ENCODE measurements around the gene KCNF1.

The KCNF1 gene

GRCh38 chr2:10880586-10881321, 31.0 kb upstream of the KCNF1 start:
- no peak for DNase-seq

- no peak for DNase-seq
These were observed 29.2 kb upstream of the KCNF1 start for GRCh38 chr2:10882568-10882967.

GRCh38 chr2:10883066-10883465, 28.7 kb upstream of the KCNF1 start:
- no peak for DNase-seq

- DNase-seq = no peak
These were observed 27.8 kb upstream of the KCNF1 start for GRCh38 chr2:10883801-10884478.

GRCh38 chr2:10884574-10884975, 27.2 kb upstream of the KCNF1 start:
- DNase-seq = no peak

- no peak for DNase-seq
These were observed 26.5 kb upstream of the KCNF1 start for GRCh38 chr2:10885094-10885860.

- no peak for DNase-seq
These were observed 24.3 kb upstream of the KCNF1 start for GRCh38 chr2:10887476-10887875.

GRCh38 chr2:10889651-10890215, 22.0 kb upstream of the KCNF1 start:
- peak; percentile 29 for DNase-seq

- DNase-seq = no peak
These were observed 20.9 kb upstream of the KCNF1 start for GRCh38 chr2:10890706-10891270.

- no peak for DNase-seq
These were observed 20.3 kb upstream of the KCNF1 start for GRCh38 chr2:10891390-10891789.

GRCh38 chr2:10891848-10892247, 19.9 kb upstream of the KCNF1 start:
- DNase-seq = no peak

GRCh38 chr2:10892316-10892715, 19.4 kb upstream of the KCNF1 start:
- DNase-seq = no peak

- no peak for DNase-seq
These were observed 18.9 kb upstream of the KCNF1 start for GRCh38 chr2:10892796-10893350.

GRCh38 chr2:10894264-10894935, 17.3 kb upstream of the KCNF1 start:
- no peak for DNase-seq

GRCh38 chr2:10895231-10895630, 16.5 kb upstream of the KCNF1 start:
- DNase-seq = no peak

- no peak for DNase-seq
These were observed 13.8 kb upstream of the KCNF1 start for GRCh38 chr2:10897956-10898355.

GRCh38 chr2:10900216-10901109, 11.3 kb upstream of the KCNF1 start:
- DNase-seq = no peak

- no peak for DNase-seq
These were observed 10.4 kb upstream of the KCNF1 start for GRCh38 chr2:10901160-10901939.

GRCh38 chr2:10903861-10904210, 7.9 kb upstream of the KCNF1 start:
- no peak for DNase-seq

GRCh38 chr2:10904455-10904854, 7.3 kb upstream of the KCNF1 start:
- no peak for DNase-seq

All from NCI-H1105 (cell line).